GM12873 (cell line): ENCODE results near the gene PPIC.

Experiments
- TF ChIP-seq, protein P1 (sequence below): IDR thresholded peaks from 2 replicates; pipeline ENCODE4 v1.5.1; 2012; ENCODE audit warnings: low read depth, mild to moderate bottlenecking, moderate library complexity, low read length, control low read depth; ENCODE audit not compliant: insufficient read depth; ENCODE audit errors: missing control alignments

PPIC gene

DNA sequence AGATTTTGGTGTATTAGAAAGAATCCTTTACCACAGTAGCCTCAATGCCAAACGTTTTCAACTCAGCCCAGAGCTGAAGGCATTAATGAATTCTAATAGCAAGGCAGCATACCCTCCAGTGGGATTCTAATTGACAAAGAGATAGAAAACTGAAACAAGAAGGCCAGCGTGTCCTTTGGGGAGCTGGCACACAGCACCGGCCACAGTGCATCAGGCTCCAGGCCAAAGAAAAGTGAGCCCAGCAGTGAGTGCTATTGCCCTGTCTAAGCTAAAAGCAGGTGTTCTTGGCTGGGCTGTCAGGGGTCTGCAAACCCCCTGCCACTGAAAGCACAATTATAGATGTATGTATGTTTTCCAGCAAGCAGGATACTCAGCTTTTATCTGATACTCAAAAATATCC lies 40.4 kb downstream of the PPIC start:
- TF ChIP-seq, protein P1, sequence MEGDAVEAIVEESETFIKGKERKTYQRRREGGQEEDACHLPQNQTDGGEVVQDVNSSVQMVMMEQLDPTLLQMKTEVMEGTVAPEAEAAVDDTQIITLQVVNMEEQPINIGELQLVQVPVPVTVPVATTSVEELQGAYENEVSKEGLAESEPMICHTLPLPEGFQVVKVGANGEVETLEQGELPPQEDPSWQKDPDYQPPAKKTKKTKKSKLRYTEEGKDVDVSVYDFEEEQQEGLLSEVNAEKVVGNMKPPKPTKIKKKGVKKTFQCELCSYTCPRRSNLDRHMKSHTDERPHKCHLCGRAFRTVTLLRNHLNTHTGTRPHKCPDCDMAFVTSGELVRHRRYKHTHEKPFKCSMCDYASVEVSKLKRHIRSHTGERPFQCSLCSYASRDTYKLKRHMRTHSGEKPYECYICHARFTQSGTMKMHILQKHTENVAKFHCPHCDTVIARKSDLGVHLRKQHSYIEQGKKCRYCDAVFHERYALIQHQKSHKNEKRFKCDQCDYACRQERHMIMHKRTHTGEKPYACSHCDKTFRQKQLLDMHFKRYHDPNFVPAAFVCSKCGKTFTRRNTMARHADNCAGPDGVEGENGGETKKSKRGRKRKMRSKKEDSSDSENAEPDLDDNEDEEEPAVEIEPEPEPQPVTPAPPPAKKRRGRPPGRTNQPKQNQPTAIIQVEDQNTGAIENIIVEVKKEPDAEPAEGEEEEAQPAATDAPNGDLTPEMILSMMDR = no peak

DNA sequence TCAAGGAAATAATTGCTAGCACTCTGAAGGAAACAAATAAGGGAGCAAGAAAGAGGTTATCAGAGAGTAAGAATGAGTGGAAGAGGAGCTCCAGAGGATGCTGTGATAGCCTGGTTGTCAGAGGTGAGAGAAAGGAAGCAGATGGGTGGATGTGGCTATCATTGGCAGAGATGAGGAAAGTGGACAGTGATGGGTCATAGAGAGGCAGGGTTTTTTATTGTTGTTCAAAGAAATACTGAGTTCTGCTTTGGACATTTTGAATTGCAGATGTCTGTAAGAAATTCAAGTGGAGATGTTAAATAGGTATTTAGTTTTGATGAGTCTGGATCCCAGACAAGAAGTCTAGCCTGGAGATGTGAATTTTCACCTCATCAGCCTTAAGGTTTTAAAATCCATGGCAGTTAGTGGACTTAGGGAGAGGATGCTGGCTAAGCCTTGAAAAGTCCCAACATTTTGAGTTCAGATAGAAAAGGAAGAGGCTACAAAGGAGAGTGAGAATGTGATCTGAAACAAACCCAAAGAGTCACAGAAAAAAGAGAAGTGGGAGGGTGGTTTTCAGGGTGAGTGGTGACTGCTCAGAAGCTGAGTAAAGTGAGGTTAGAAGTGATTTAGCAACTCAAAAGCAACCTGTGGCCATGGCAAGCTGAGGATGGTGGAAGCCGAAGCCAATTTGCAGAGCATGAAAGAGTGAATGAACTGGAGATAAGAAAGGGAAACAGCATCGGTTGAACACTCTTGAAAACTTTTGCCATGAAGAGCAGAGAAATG lies 50.4 kb downstream of the PPIC start:
- TF ChIP-seq, protein P1 = no peak

DNA sequence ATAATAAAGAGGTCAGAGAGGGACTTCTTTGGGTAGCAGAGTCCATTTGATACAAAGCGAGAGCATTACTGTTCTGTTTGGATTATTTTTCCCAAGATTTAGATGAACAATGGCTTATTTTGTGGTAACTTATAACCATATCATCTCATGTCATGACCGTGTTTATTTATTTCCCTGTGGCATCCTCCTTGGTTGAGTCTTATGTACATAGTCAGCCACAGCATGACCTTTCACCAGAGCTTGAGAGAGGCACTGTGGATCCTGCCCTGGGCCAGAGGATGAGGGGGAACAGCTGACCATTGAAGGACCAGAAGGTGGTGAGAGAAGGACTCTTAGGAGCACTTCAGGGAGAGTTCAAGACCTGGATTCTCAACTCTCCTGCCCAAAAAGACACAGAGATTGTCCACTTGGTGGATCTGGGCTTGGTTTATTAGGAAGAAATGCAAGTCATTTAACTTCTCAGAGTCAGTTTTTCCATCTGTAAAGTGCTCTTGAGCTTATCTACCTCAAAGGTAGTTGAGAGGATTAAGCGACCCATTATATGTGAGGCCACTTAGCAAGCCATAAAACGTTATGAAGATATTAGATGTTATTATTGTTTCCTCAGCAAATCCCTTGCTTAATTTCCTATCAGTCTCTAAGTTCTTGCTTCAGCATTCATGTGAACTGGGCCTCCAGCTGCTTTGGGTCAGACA lies 51.4 kb downstream of the PPIC start:
- TF ChIP-seq, protein P1 = no peak

DNA sequence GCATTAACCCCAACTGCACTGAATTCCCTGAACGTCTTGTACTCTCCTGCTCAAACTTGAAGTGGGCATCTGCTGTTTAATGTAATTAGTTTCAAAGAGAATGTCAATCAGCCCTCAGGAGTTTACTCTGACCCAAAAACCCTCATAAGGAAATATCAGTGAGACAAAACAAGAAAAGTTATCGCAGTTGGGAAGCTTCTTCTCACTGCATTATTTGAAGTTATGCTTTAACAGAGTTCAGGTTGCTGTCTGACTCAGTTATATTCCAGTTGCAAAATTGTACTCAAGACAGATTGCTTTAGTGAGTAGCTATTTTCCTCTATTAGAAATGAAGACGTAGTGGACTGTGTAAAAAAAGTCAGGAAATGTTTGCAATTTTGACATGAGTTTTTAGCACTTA lies 52.1 kb downstream of the PPIC start:
- TF ChIP-seq, protein P1 = no peak

DNA sequence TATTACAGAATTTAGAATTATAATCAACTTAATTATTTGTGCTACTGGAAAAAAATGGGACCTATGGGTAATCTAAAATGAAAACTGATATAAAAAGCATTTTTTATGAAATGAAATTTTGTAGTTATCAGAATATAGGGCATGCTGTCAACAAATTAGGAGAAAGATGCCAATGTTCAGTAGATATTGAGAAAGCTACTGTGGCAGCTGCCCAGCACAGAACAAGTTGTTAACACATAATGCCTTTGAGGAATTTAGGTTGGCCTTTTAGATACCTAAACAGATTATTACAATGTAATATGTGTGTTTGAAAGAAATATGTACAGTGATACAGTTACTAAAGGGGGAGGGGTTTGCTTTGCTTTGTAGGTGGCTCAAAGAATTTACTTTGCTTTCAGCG lies 54.1 kb downstream of the PPIC start:
- TF ChIP-seq, protein P1 = no peak

DNA sequence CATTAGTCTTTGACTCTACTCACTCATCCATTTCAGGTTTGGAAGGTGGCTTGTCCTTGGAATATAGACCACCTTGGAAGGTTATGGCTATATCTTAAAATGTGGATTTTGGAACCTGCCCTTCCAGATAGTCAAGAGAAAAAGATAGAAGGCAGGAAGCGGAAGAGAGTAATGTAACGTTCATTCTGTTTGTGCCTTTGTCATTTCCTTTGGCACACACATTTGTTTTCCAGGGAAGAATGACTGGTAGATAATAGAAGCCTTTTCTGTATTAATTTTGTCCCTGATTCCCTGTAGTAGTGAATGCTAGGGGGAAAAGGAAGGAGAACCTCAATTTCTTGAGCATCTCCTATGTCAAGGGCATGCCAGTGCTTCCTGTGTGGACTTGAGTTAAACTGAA lies 54.7 kb downstream of the PPIC start:
- TF ChIP-seq, protein P1 = no peak

DNA sequence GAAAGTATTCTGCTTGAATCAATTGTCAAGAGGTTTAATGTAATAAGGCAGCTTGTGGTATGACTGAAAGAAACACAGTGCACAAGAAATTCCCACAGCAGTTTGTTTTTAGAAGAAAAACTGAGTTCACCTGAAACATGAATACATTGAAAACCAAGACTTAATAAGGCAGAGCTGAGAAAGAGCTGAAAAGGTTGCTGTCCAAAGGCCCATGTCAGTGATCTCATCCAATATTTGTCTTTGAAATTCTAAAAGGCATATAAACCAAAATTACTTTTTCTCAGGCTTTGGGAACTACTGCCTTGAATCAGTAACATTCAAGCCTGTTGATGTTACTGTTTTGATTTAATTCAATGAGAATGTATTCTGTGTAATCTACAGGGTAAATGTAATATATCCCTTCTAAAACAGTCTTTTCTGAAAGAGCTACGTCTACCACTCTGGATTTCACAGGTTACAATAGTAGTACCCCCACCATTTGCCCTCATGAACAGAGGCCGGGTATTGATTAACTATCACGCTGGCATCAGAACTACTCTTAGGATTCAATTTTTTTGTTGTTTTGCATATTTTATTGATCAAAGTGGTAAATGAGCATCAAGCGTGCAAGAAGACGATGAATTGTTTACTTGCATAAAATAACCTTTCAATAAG lies 57.8 kb downstream of the PPIC start:
- TF ChIP-seq, protein P1 = no peak
